Tibial nerve (tissue), 4 donors: ENCODE data around the gene CD24. TPM values are rescaled to one million over a fixed set of nuclear protein-coding genes. Genes with fewer than 3 reads are reported as not detected.

Source experiments
- DNase-seq, 2 donors: peaks; one replicate each; pipeline ENCODE4 v3.0.0-alpha.2; 2019; ENCODE audit warnings: low spot score in 2 of 2
- H3K27ac ChIP-seq, 4 donors: fragments of 200-600 bp; sonication (generic) in 3 of 4; one replicate each; pipeline ENCODE4 v1.5.1; 2017 to 2019; ENCODE audit warnings: mild to moderate bottlenecking in 1 of 4
- H3K27me3 ChIP-seq, 2 donors: fragments of 200-600 bp; sonication (generic) in 1 of 2; one replicate each; pipeline versions ENCODE4 v1.5.1 to v1.6.0; 2017 to 2019
- H3K36me3 ChIP-seq, 3 donors: fragments of 200-600 bp; sonication (generic); one replicate each; pipeline ENCODE4 v1.5.1; 2018 to 2019
- H3K4me1 ChIP-seq, 4 donors: fragments of 200-600 bp; sonication (generic) in 3 of 4; one replicate each; pipeline ENCODE4 v1.5.1; 2017 to 2019
- H3K4me3 ChIP-seq, 4 donors: fragments of 200-600 bp; sonication (generic) in 3 of 4; one replicate each; pipeline ENCODE4 v1.5.1; 2017 to 2019; ENCODE audit warnings: mild to moderate bottlenecking in 1 of 4, moderate library complexity in 1 of 4
- H3K9me3 ChIP-seq, 4 donors: fragments of 200-600 bp; sonication (generic) in 3 of 4; one replicate each; pipeline ENCODE4 v1.5.1; 2017 to 2019
- EP300 ChIP-seq, 2 donors: sonication (generic); formaldehyde crosslinking; IDR thresholded peaks; one replicate each; pipeline ENCODE4 v1.6.1; 2017; ENCODE audit warnings: antibody characterized with exemption in 2 of 2, mild to moderate bottlenecking in 1 of 2
- POLR2A ChIP-seq, 2 donors: fragments of 450-650 bp; IDR thresholded peaks; one replicate each; pipeline ENCODE4 v1.6.1; 2017; ENCODE audit warnings: antibody characterized with exemption in 2 of 2, mild to moderate bottlenecking in 2 of 2, moderate library complexity in 2 of 2
- WGBS, 2 donors: methylation state at CpG; one replicate each; pipeline ENCODE4 v1.1.5; 2018; 5-methylcytosine and 5-hydroxymethylcytosine counted together
- total RNA-seq, 4 donors: library from RNA; depleted of rRNA; stranded (reverse); fragments of >200 nt; gene quantifications; one replicate each; pipeline ENCODE4 v1.1.0, GENCODE V29; 2016
- TF ChIP-seq, protein P1 (sequence below), 5 experiments: fragments of 200-600 bp in 3 of 5; fragments of 450-650 bp in 2 of 5; sonication (generic) in 3 of 5; IDR thresholded peaks; one replicate each; pipeline ENCODE4 v1.5.1; 2016 to 2019; ENCODE audit warnings: antibody characterized with exemption in 5 of 5, mild to moderate bottlenecking in 3 of 5, moderate library complexity in 2 of 5

Gene CD24
- total RNA-seq, 4 donors from 2014 or later, result 0.66 to 5.9 (median 2.4) TPM; not detected in 1

DNA sequence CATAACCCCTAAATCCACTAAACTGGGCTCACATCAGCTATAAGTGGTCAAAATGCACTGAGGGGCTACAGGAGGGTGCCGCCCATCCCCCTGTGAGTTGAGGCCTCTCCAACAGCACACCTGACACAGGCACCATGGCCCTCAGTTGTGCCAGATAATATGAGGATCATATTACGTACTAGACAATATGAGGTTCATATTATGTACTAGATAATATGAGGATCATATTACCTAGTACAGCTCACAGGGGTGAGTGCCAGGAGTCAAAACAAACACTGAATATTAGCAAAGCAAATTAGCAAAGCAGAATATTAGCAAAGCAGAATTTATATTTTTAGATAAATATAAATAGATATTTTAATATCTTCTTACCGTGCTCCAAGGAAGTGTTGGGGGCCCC is 35.3 kb downstream of the CD24 start:
- 84 to 85% methylated on average over 3 of the region's 3 CpGs for WGBS, 2 donors
- DNase-seq, result no peak
- Histone ChIP-seq H3K36me3 (no peaks in the 10 kb centered on the region), H3K27me3 (no peaks in the 10 kb centered on the region), H3K4me3 (no peak overlapping the region), H3K9me3 (no peaks in the 10 kb centered on the region), H3K27ac (no peak overlapping the region), H3K4me1 (no peaks in the 10 kb centered on the region)
- TF ChIP-seq EP300 (IDR thresholded peaks at IDR 0.05) (no peak), POLR2A (IDR thresholded peaks at IDR 0.05) (no peak)
- TF ChIP-seq, protein P1, sequence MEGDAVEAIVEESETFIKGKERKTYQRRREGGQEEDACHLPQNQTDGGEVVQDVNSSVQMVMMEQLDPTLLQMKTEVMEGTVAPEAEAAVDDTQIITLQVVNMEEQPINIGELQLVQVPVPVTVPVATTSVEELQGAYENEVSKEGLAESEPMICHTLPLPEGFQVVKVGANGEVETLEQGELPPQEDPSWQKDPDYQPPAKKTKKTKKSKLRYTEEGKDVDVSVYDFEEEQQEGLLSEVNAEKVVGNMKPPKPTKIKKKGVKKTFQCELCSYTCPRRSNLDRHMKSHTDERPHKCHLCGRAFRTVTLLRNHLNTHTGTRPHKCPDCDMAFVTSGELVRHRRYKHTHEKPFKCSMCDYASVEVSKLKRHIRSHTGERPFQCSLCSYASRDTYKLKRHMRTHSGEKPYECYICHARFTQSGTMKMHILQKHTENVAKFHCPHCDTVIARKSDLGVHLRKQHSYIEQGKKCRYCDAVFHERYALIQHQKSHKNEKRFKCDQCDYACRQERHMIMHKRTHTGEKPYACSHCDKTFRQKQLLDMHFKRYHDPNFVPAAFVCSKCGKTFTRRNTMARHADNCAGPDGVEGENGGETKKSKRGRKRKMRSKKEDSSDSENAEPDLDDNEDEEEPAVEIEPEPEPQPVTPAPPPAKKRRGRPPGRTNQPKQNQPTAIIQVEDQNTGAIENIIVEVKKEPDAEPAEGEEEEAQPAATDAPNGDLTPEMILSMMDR (IDR thresholded peaks at IDR 0.05), result no peak

DNA sequence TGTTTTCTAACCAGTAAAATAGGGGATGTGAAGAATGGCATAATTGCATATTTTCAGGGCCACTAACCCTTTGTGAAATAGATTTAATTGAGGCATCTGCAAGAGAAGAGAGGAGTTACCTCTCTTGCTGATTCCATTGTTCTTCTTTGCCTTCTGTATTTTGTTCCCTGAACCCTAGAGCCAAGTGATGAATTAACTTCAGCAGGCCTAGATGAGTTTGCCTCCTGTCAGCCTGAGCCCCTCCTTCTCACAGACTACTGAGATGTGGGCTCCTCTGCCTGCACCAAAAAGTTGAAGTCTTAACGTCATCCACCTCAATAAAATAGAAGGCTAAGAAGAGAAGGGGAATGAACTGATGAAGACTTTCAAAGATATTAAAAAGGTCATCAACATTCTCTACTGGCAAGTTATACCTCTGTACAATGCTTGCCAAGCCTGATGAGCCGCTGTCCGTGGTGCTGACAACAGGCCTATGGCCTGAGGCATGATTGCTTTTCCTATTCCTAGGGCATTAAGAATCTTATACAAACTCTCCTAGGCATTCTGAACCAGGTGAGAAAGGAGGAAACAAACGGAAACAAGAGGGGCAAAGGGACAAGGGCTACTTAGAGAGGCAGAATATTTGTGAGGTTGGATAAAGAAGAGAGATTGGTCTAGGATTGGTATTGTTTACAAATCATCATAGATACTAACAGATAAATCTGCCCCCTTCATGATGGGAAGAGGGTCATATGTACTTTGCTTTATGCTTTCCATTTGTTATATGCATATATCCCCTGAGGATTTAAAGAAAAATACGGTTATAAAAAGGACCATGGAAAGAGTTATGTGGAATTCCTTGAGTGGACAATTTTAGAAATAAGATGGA is 46.8 kb downstream of the CD24 start:
- H3K27ac ChIP-seq, result no peak overlapping the region
- 17 to 29% methylated on average over 5 of the region's 5 CpGs for WGBS, 2 donors
- DNase-seq, result no peak
- H3K27me3 ChIP-seq, result no peaks in the 10 kb centered on the region
- H3K9me3 ChIP-seq, result no peaks in the 10 kb centered on the region
- no peaks in the 10 kb centered on the region for H3K36me3 ChIP-seq
- TF ChIP-seq EP300 (IDR thresholded peaks at IDR 0.05), result no peak
- no peak overlapping the region for H3K4me3 ChIP-seq
- no peaks in the 10 kb centered on the region for H3K4me1 ChIP-seq

DNA sequence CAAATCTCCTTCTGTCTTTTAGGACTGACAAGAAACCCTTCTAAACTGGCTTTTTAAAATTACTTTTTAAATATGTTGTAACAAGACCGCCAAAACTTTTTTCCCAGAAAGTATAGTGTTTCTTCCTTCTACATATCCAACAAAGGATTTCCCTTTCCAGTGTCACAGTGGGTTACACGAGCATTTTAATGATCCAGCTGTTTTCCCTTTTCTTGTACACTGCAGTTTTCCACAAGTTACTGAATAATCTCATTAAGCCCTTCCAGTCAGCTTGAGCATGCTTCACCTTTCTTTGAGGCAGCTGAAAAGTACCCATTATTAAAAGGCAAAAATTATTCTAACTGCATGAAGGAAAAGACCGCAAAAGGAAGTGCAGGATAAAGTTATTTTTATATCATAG is 48.6 kb downstream of the CD24 start:
- WGBS, 2 donors, result 41 to 50% methylated on average over 3 of the region's 3 CpGs
- DNase-seq, result no peak
- H3K4me1 ChIP-seq, result no peaks in the 10 kb centered on the region
- no peaks in the 10 kb centered on the region for H3K27me3 ChIP-seq
- no peaks in the 10 kb centered on the region for H3K36me3 ChIP-seq
- no peak overlapping the region for H3K4me3 ChIP-seq
- TF ChIP-seq EP300 (IDR thresholded peaks at IDR 0.05) (no peak), POLR2A (IDR thresholded peaks at IDR 0.05) (no peak)
- TF ChIP-seq, protein P1 (IDR thresholded peaks at IDR 0.05), result no peak
- no peak overlapping the region for H3K27ac ChIP-seq
- no peaks in the 10 kb centered on the region for H3K9me3 ChIP-seq

DNA sequence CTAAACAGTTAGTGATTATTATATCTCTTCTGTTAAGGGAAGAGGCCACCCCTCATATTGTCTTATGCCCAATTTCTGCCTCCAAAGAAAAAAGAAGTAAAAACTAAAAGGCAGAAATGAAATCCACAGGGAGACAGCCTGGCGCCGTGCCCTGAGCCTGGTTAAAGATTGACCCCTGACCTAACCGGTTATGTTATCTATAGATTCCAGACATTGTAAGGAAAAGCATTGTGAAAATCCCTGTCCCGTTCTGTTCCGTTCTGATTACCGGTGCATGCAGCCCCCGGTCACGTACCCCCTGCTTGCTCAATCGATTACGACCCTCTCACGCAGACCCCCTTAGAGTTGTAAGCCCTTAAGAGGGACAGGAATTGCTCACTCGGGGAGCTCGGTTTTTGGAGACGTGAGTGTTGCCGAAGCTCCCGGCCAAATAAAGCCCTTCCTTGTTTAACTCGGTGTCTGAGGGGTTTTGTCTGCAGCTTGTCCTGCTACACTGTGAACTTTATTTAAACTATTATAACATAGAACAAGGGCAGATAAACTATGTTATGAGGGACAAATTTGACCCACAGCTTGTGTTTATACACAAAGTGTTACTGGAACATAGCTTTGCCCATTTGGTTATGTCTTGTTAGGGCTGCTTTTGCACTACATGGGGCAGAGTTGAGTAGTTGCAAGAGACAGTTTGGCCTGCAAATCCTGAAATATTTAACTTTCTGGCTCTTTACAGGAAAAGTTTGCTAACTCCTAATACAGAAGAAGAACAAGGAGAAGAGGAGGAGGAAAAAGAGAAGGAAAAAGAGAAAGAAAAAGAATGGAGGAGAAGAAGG is 49.6 kb downstream of the CD24 start:
- TF ChIP-seq EP300 (IDR thresholded peaks at IDR 0.05), result no peak
- TF ChIP-seq POLR2A (IDR thresholded peaks at IDR 0.05), result no peak
- TF ChIP-seq, protein P1 (IDR thresholded peaks at IDR 0.05), result no peak
- Histone ChIP-seq H3K27me3 (no peaks in the 10 kb centered on the region), H3K4me3 (no peak overlapping the region), H3K36me3 (no peaks in the 10 kb centered on the region), H3K27ac (no peak overlapping the region), H3K4me1 (no peaks in the 10 kb centered on the region), H3K9me3 (peaks cover 0 to 2% (median 0%) of the 10 kb centered on the region in 4 donors)
- no peak for DNase-seq
- WGBS, 2 donors, result 5 to 10% methylated on average over 17 of the region's 17 CpGs

DNA sequence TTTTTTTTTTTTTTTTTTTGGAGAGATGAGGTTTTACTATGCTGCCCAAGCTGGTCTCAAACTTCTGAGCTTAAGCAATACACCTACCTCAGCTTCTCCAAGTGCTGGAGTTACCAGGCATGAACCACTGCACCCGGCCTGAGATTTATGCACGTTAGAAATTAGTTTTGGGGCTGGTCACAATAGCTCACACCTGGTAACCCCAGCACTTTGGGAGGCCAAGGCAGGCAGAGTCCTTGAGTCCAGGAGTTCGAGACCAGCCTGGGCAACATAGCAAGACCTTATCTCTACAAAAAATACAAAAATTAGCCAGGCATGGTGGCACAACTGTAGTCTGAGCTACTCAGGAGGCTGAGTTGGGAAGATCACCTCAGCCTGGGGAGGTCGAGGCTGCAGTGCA is 51.9 kb downstream of the CD24 start:
- 83 to 89% methylated on average over 4 of the region's 4 CpGs for WGBS, 2 donors
- DNase-seq, result no peak

More for the DNA sequence above, 51.9 kb downstream of the CD24 start:
- Histone ChIP-seq H3K4me1 (no peaks in the 10 kb centered on the region), H3K9me3 (peaks cover 0 to 5% (median 0%) of the 10 kb centered on the region in 4 donors), H3K27ac (no peak overlapping the region), H3K4me3 (no peak overlapping the region), H3K27me3 (no peaks in the 10 kb centered on the region), H3K36me3 (no peaks in the 10 kb centered on the region)
- TF ChIP-seq POLR2A (IDR thresholded peaks at IDR 0.05) (no peak), EP300 (IDR thresholded peaks at IDR 0.05) (no peak)
- TF ChIP-seq, protein P1 (IDR thresholded peaks at IDR 0.05), result no peak

Other genes starting within 250 kb of the CD24 start
- 10 to 100 TPM in 2 of 4 donors, 1 to 10 TPM in 2; 8.2 to 14.6 (median 11.6) TPM for gene MTRES1, start 53.5 kb upstream of the CD24 start, total RNA-seq
- gene BEND3, start 140.8 kb upstream of the CD24 start, total RNA-seq, result 1 to 10 TPM; 1.3 to 2.7 (median 2.2) TPM